ENCODE data around the gene SLC25A39. TPM values are rescaled to one million over a fixed set of nuclear protein-coding genes. Genes with fewer than 3 reads are reported as not detected.
"Not testable (repeated sequence)": the region's sequence is repeated elsewhere in the genome, so short reads cannot be mapped to it uniquely, and the experiment has no call there.

SLC25A39 gene, protein sequence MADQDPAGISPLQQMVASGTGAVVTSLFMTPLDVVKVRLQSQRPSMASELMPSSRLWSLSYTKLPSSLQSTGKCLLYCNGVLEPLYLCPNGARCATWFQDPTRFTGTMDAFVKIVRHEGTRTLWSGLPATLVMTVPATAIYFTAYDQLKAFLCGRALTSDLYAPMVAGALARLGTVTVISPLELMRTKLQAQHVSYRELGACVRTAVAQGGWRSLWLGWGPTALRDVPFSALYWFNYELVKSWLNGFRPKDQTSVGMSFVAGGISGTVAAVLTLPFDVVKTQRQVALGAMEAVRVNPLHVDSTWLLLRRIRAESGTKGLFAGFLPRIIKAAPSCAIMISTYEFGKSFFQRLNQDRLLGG
- total RNA-seq = 10 to 100 TPM; 94.9 to 98.8 TPM
- 100 to 1,000 TPM; 133 to 176 (median 162) TPM for polyA plus RNA-seq
- 57.1 to 204 (median 77.6) reads per million in 6 experiments for total RNA-seq

DNA sequence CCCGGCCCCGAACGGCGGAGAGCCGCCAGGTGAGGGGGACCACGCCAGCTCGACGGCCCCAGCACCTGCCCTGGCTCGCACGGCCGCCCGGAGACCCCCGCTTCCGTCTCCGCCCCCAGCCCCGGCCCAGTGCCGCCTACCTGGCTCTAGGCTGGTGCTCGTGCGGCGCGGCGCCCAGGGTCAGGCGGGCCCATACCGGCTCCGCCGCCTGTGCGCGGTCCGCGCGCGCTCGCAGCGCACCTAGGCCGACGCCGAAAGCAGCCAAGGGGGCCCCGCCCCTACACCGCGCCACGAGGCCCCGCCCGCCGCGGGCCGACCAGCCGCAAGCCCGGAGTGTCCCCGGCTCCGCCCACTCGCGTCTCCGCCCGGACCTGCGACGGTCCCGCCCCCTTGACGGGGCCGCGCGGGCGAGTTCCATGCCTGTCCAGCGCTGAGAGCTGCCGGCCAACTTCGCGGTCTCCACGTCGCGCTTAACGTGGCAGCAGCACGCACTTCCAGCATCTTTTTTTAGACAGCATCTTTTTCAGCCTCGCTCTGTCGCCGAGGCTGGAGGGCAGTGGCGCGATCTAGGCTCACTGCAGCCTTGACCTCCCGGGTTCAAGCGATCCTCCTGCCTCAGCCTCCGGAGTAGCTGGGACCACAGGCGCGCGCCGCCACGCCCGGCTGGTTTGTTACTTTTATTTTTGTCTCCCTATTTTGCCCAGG lies at the start of gene SLC25A39:
Gene SLC25A39 (minus strand): TSS at position 253 of the 705 bp plus-strand sequence. CDS start 1,261 bp downstream, outside the sequence.
- ATAC-seq (peak; percentile 70 to 75), DNase-seq (peak; percentile 88 to 98 (median 95))
- H3K36me3 Mint-ChIP-seq = peaks cover 0 to 18% (median 2%) of the 10 kb centered on the region in 3 donors
- H3K4me3 Mint-ChIP-seq = peak within 1 kb of the TSS; percentile 88 to 95 (median 92)
- POLR2A ChIA-PET = interaction anchor here (1.0 to 14.5 kb wide), 8 partner anchors 14 to 202 kb away, joined by 3 to 445 read pairs (median 4); partner anchors contain the start of genes ATXN7L3, HDAC5, TMUB2 and UBTF
- peak within 1 kb of the TSS; percentile 90 to 98 (median 96) for H3K27ac Mint-ChIP-seq
- no peaks in the 10 kb centered on the region for H3K27me3 Mint-ChIP-seq
- peaks cover 6 to 42% (median 16%) of the 10 kb centered on the region in 4 donors for H3K4me1 Mint-ChIP-seq
- H3K9me3 Mint-ChIP-seq = no peaks in the 10 kb centered on the region

DNA sequence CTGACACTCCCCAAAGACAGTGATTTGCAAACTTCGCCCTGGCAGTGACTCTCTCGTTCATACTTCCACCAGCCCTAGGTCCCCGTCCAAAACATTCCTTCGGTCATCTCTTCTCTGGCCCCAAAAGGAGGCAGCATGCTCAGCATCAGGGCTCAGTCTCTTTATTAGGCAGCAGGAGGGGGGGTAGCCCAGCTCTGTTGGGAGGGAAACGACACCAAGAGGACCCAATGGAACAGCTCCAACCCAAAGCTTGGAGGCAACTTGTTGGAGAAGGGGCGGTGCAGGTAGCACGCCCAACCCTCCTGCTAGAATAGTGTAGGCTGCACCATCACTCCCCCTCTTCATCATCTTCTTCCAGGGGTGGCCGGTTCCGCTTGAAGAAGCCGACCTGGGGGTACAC lies 47.4 kb upstream of the SLC25A39 start:
- peaks cover 6 to 15% (median 8%) of the 10 kb centered on the region in 4 donors for H3K4me1 Mint-ChIP-seq
- H3K27me3 Mint-ChIP-seq = peaks cover 20 to 50% (median 26%) of the 10 kb centered on the region in 5 donors
- no peak overlapping the region for H3K4me3 Mint-ChIP-seq
- no peak overlapping the region for H3K27ac Mint-ChIP-seq
- POLR2A ChIA-PET = no interaction called here
- ATAC-seq (no peak), DNase-seq (no peak)
- H3K36me3 Mint-ChIP-seq = no peaks in the 10 kb centered on the region
- no peaks in the 10 kb centered on the region for H3K9me3 Mint-ChIP-seq

DNA sequence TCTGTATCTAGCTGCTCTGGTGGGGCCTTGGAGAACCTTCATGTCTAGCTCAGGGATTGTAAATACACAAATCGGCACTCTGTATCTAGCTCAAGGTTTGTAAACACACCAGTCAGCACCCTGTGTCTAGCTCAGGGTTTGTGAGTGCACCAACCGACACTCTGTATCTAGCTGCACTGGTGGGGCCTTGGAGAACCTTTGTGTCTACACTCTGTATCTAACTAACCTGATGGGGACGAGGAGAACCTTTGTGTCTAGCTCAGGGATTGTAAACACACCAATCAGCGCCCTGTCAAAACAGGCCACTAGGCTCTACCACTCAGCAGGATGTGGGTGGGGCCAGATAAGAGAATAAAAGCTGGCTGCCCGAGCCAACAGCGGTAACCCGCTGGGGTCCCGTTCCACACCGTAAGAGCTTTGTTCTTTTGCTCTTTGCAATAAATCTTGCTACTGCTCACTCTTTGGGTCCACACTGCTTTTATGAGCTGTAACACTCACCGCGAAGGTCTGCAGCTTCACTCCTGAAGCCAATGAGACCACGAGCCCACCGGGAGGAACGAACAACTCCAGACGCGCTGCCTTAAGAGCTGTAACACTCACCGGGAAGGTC lies 44.9 kb upstream of the SLC25A39 start:
- peaks cover 16 to 47% (median 37%) of the 10 kb centered on the region in 5 donors for H3K27me3 Mint-ChIP-seq
- H3K4me1 Mint-ChIP-seq, DNase-seq, POLR2A ChIA-PET, ATAC-seq, H3K36me3 Mint-ChIP-seq, H3K9me3 Mint-ChIP-seq: not testable (repeated sequence)
- peak overlapping the region in 2 of 10 donors; percentile 32 to 58 for H3K27ac Mint-ChIP-seq
- peak overlapping the region; percentile 38 to 76 (median 64) for H3K4me3 Mint-ChIP-seq

DNA sequence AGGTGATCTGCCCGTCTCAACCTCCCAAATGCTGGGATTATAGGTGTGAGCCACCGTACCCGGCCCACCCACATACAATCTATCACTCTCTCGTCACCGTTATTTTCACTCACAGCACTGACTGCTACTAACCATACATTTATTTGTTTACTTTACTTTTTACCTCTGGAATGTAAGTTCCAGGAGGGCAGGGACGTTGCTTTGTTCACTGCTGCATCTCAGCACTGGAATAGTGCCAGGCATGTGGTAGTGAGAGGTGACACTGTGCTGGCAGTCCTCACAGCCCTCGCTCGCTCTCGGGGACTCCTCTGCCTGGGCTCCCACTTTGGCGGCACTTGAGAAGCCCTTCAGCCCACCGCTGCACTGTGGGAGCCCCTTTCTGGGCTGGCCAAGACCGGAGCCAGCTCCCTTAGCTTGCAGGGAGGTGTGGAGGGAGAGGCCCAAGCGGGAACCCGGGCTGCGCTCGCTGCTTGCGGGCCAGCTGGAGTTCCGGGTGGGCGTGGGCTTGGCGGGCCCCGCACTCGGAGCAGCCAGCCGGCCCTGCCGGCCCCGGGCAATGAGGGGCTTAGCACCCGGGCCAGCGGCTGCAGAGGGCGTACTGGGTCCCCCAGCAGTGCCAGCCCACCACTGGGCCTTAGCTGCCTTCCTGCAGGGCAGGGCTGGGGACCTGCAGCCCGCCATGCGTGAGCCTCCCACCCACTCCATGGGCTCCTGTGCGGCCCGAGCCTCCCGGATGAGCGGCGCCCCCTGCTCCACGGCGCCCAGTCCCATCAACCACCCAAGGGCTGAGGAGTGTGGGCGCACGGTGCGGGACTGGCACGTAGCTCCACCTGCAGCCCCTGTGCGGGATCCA lies 44.0 kb upstream of the SLC25A39 start:
- H3K27ac Mint-ChIP-seq, H3K36me3 Mint-ChIP-seq, POLR2A ChIA-PET, H3K4me3 Mint-ChIP-seq, H3K9me3 Mint-ChIP-seq, H3K4me1 Mint-ChIP-seq, DNase-seq, ATAC-seq: not testable (repeated sequence)
- peaks cover 12 to 47% (median 30%) of the 10 kb centered on the region in 5 donors for H3K27me3 Mint-ChIP-seq

DNA sequence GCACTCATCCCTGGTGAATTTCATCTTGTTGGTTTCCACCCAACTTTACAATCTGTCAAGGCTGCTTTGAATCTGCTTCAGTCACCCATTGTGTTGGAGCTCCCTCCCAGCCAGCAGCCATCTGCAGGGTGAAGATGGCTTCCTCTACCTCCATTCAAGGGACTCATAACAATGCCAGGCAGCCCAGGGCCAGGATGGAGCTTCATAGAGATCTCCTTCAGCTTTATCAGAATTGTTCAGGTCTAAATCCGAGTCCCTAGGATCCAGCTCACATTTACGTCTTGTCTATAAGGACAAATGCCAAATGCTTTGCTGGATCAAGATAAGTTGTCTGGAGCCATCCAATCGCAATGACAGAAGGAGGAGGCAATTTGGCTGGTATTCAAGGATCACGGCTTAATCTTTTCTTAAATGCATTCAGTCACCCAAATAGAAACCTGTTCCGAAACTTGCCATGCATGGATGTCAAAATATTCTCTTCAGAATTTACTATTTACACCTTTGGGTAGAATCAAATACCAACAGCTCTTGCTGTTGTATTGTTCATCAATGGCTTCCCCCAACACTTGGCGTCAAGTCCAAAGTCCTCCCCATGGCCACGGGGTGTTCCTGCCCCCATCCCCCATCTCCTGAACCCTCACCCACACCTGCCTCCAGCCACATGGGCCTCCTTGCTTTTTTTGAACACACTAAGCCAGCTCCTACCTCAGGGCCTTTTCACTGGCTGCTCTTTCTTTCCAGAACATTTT lies 42.8 kb upstream of the SLC25A39 start:
- H3K4me1 Mint-ChIP-seq = peaks cover 6 to 10% (median 8%) of the 10 kb centered on the region in 4 donors
- POLR2A ChIA-PET = no interaction called here
- peak overlapping the region in 1 of 10 donors; percentile 29 for H3K4me3 Mint-ChIP-seq
- no peak for ATAC-seq
- no peaks in the 10 kb centered on the region for H3K9me3 Mint-ChIP-seq
- no peak for DNase-seq
- no peaks in the 10 kb centered on the region for H3K36me3 Mint-ChIP-seq
- peak overlapping the region in 1 of 10 donors; percentile 19 for H3K27ac Mint-ChIP-seq
- H3K27me3 Mint-ChIP-seq = peaks cover 12 to 47% (median 23%) of the 10 kb centered on the region in 5 donors

DNA sequence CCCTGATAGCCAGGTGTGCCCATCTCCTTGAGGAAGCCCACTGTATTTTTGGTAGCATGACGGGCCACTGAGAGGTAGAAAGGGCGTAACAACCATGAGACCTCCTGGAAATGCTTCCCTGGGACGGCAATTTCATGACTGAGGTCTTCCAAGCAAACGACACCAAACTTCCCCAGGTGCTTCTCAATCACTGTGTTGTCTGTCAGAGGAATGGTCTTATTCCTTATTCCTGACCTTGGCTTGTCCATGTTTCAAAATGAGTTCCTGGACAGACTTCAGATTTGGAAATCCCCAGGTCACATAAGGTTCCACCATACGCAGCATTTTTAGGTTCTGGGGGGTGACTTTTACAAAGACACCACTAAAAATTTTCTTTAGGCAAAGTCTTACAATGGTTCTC lies 40.4 kb upstream of the SLC25A39 start:
- not testable (repeated sequence) for H3K9me3 Mint-ChIP-seq, H3K4me1 Mint-ChIP-seq, H3K27ac Mint-ChIP-seq, H3K36me3 Mint-ChIP-seq, ATAC-seq, DNase-seq
- Mint-ChIP-seq H3K27me3 (peaks cover 3 to 31% (median 19%) of the 10 kb centered on the region in 5 donors), H3K4me3 (peak overlapping the region in 9 of 10 donors; percentile 30 to 86 (median 48))
- POLR2A ChIA-PET = interaction anchor here (0.7 kb wide), 1 partner anchor 144 kb away, joined by 3 read pairs; no protein-coding TSS in a partner anchor

DNA sequence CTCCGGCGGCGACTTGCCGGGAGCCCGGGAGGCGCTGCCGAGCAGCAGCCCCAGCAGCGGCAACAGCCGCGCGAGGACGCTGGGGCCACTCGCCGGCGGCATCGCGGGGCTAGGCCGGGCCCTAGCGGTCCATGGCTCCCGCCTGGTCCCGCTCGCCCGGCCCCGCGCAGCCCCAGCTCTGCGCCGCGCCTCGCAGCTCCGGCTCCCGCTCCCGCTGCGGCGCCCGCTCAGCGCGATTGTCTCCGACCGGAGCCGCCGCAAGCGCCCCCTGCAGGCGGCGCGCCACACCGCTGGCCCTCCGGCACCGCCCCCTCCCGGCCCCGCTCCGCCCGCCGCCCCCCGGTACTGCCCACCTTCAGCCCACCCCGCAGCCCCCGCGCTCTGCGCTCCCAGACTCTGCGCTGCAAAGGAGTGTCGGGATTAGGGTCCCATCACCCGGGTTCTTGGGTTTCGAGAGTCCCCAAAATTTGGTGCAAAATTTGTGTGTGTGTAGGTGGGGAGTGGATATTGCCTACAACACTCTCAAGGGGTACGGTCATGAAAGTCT lies 39.1 kb upstream of the SLC25A39 start, which contains the start of gene FAM171A2:
Gene FAM171A2 (minus strand): TSS at position 241 of the 547 bp plus-strand sequence. CDS start 139 bp downstream, at position 102.
- ATAC-seq (peak; percentile 89 to 91), DNase-seq (peak; percentile 50 to 80 (median 72))
- H3K27me3 Mint-ChIP-seq = peaks cover 3 to 31% (median 11%) of the 10 kb centered on the region in 5 donors
- H3K36me3 Mint-ChIP-seq = no peaks in the 10 kb centered on the region
- POLR2A ChIA-PET = interaction anchor here (2.0 kb wide), 1 partner anchor 10 kb away, joined by 10 read pairs; no protein-coding TSS in a partner anchor
- peaks cover 8 to 11% (median 8%) of the 10 kb centered on the region in 4 donors for H3K4me1 Mint-ChIP-seq
- no peaks in the 10 kb centered on the region for H3K9me3 Mint-ChIP-seq
- H3K27ac Mint-ChIP-seq = no peak within 1 kb of the TSS
- peak within 1 kb of the TSS; percentile 72 to 87 (median 80) for H3K4me3 Mint-ChIP-seq

DNA sequence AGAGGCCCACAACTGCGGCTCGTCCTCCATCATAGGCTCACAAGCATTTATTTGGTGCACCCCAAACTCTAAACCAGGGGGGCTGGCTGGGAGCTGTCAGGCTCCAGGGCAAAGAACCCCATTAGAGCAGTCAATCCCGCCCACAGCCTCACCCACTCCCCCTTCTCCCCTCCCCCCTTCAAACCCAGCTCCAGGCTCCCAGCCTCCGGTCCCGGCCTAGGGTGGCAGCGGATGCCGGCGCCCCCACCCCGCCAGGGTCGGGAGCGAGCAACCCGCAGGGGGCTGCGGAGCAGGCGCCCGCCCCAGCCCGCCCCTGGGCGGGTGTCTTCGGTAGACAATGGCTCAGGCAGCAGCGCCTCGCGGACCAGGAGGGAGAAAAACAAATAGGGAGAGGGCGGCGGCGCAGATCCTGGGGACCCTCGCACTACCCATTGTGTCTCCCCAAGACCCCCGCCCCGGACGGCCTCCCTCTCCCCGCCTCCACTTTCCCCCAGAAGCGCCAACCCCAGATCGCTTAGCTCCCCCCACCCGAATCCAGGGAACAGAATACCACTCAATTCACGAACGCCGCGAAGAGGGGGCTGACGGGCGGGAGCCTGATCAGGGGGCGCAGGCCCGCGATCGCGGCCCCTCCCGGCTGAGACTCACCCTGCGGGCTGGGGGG lies 38.5 kb upstream of the SLC25A39 start:
- H3K27ac Mint-ChIP-seq = no peak overlapping the region
- ATAC-seq = peak; percentile 45 to 46

DNA sequence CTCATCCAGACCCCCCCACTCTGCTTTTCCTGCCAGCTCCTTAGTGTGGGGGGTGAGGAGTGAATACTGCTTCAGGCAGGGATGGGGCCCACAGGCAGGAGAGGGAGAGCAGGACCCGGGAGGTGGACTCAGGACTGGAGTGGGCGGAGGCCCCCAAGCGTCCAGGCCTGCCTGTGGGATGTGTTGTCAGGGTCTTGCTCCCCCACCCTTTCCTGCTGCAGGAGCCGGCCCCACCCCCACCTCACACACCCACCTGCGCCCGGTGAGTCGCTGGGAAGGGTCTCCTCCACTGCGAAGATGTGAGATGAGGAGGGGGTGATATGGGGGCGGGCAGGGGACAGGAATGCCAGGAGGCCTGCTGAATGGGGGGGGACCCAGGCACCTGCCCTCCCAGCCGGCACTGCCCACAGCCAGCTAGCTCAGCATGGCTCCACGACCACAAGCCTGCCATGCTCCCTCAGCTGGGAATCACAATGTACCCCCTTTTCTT lies 37.9 kb upstream of the SLC25A39 start:
- Mint-ChIP-seq H3K4me3 (peak overlapping the region in 7 of 10 donors; percentile 12 to 72 (median 43)), H3K27ac (no peak overlapping the region), H3K4me1 (peaks cover 8 to 13% (median 9%) of the 10 kb centered on the region in 4 donors), H3K36me3 (no peaks in the 10 kb centered on the region), H3K27me3 (peaks cover 0 to 21% (median 7%) of the 10 kb centered on the region in 5 donors), H3K9me3 (no peaks in the 10 kb centered on the region)
- peak in 1 of 10 donors; percentile 55 for DNase-seq
- no peak for ATAC-seq
- POLR2A ChIA-PET = interaction anchor here (0.5 to 2.0 kb wide), 2 partner anchors 9 to 140 kb away, joined by 3 to 10 read pairs; no protein-coding TSS in a partner anchor

More for the DNA sequence above, 38.5 kb upstream of the SLC25A39 start:
- POLR2A ChIA-PET = interaction anchor here (2.0 kb wide), 1 partner anchor 10 kb away, joined by 10 read pairs; no protein-coding TSS in a partner anchor
- H3K27me3 Mint-ChIP-seq = peaks cover 3 to 27% (median 7%) of the 10 kb centered on the region in 5 donors
- H3K4me3 Mint-ChIP-seq = peak overlapping the region; percentile 69 to 82 (median 72)
- H3K9me3 Mint-ChIP-seq = no peaks in the 10 kb centered on the region
- DNase-seq = peak in 3 of 10 donors; percentile 9 to 33 (median 20)
- peaks cover 8 to 13% (median 10%) of the 10 kb centered on the region in 4 donors for H3K4me1 Mint-ChIP-seq
- no peaks in the 10 kb centered on the region for H3K36me3 Mint-ChIP-seq

All from naive thymus-derived CD8-positive, alpha-beta T cell (primary cell).